ENCODE results near the gene PTMA. TPM values are rescaled to one million over a fixed set of nuclear protein-coding genes. Genes with fewer than 3 reads are reported as not detected.

The PTMA gene
- total RNA-seq, 1 experiment from 2014 or later = 2,752 TPM

- ChIA-PET POLR2A (no interaction called here), CTCF (no interaction called here), RAD21 (ENCODE audit: low non-redundant PET in 1 of 2, low total read pairs in 2 of 2, uncharacterized antibody in 2 of 2, unreplicated experiment in 2 of 2) (no interaction called here)
- no peak overlapping the region for H2AFZ ChIP-seq (ENCODE audit: low read depth, low read length, poor library complexity, severe bottlenecking)
- no peak overlapping the region for H3K27ac ChIP-seq (ENCODE audit: low read depth, low read length)
- no peaks in the 10 kb centered on the region for H3K9me3 ChIP-seq (ENCODE audit: control insufficient read depth in 1 of 2, insufficient read depth in 1 of 2, low read depth in 1 of 2, low read length in 2 of 2)
- BruUV-seq (replicated peaks) = no TSS peak
- ATAC-seq = no peak
- H3K4me1 ChIP-seq (ENCODE audit: control insufficient read depth in 1 of 2, insufficient read depth in 2 of 2, low read length in 2 of 2) = peaks cover 12 to 49% of the 10 kb centered on the region in 2 experiments; a peak in 3 of 4 replicates
- H3K4me3 ChIP-seq (replicated peaks in 1 of 2; ENCODE audit: low read depth in 1 of 2, low read length in 2 of 2) = no peak overlapping the region
- no peaks in the 10 kb centered on the region for H3K79me2 ChIP-seq (ENCODE audit: insufficient read depth, low read length)
- H3K4me2 ChIP-seq (ENCODE audit: low read length) = no peak overlapping the region
- H3K36me3 ChIP-seq (ENCODE audit: control insufficient read depth in 1 of 2, insufficient read depth in 2 of 2, low read length in 2 of 2) = no peaks in the 10 kb centered on the region
- TF ChIP-seq, protein P1, sequence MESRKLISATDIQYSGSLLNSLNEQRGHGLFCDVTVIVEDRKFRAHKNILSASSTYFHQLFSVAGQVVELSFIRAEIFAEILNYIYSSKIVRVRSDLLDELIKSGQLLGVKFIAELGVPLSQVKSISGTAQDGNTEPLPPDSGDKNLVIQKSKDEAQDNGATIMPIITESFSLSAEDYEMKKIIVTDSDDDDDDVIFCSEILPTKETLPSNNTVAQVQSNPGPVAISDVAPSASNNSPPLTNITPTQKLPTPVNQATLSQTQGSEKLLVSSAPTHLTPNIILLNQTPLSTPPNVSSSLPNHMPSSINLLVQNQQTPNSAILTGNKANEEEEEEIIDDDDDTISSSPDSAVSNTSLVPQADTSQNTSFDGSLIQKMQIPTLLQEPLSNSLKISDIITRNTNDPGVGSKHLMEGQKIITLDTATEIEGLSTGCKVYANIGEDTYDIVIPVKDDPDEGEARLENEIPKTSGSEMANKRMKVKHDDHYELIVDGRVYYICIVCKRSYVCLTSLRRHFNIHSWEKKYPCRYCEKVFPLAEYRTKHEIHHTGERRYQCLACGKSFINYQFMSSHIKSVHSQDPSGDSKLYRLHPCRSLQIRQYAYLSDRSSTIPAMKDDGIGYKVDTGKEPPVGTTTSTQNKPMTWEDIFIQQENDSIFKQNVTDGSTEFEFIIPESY (IDR thresholded peaks at IDR 0.05; ENCODE audit: extremely low read depth, insufficient replicate concordance, low read length) = no peak
- no peak for TF ChIP-seq ZNF274 (IDR thresholded peaks at IDR 0.05; ENCODE audit: low read depth, low read length)
- TF ChIP-seq YY1 (IDR thresholded peaks at IDR 0.05; ENCODE audit: extremely low read depth, insufficient replicate concordance, low read depth, low read length) = no peak
- H4K20me1 ChIP-seq (ENCODE audit: insufficient read depth) = no peaks in the 10 kb centered on the region; the same call in 1 of the 2 replicates
- H3K9ac ChIP-seq (ENCODE audit: low read length) = no peak overlapping the region
- H3K27me3 ChIP-seq (ENCODE audit: insufficient read depth, low read length) = no peaks in the 10 kb centered on the region
- DNase-seq (ENCODE audit: low read depth, low spot score) = no peak
- H3K9me2 ChIP-seq (ENCODE audit: insufficient read depth) = no peaks in the 10 kb centered on the region
- intact Hi-C loops (cut with micrococcal nuclease) = no loop called here
Observed at GRCh38 chr2:231718799-231719198, 10.5 kb downstream of the PTMA start.

GRCh38 chr2:231720292-231720986, 12.1 kb downstream of the PTMA start:
- ATAC-seq (no peak), DNase-seq (ENCODE audit: low read depth, low spot score) (no peak)
- Histone ChIP-seq H3K36me3 (ENCODE audit: control insufficient read depth in 1 of 2, insufficient read depth in 2 of 2, low read length in 2 of 2) (no peaks in the 10 kb centered on the region), H4K20me1 (ENCODE audit: insufficient read depth) (no peaks in the 10 kb centered on the region), H3K27ac (ENCODE audit: low read depth, low read length) (no peak overlapping the region), H3K9me2 (ENCODE audit: insufficient read depth) (no peaks in the 10 kb centered on the region), H3K9ac (ENCODE audit: low read length) (no peak overlapping the region), H2AFZ (ENCODE audit: low read depth, low read length, poor library complexity, severe bottlenecking) (no peak overlapping the region), H3K4me3 (replicated peaks in 1 of 2; ENCODE audit: low read depth in 1 of 2, low read length in 2 of 2) (no peak overlapping the region), H3K27me3 (ENCODE audit: insufficient read depth, low read length) (no peaks in the 10 kb centered on the region), H3K4me2 (ENCODE audit: low read length) (no peak overlapping the region), H3K79me2 (ENCODE audit: insufficient read depth, low read length) (no peaks in the 10 kb centered on the region), H3K4me1 (ENCODE audit: control insufficient read depth in 1 of 2, insufficient read depth in 2 of 2, low read length in 2 of 2) (peaks cover 9 to 35% of the 10 kb centered on the region in 2 experiments; a peak in 3 of 4 replicates), H3K9me3 (ENCODE audit: control insufficient read depth in 1 of 2, insufficient read depth in 1 of 2, low read depth in 1 of 2, low read length in 2 of 2) (no peaks in the 10 kb centered on the region)
- TF ChIP-seq SP1 (IDR thresholded peaks at IDR 0.05; ENCODE audit: low read depth) (no peak), EZH2phosphoT487 (IDR thresholded peaks at IDR 0.05; ENCODE audit: borderline replicate concordance) (no peak), ZFX (IDR thresholded peaks at IDR 0.05) (no peak), SRF (IDR thresholded peaks at IDR 0.05; ENCODE audit: low read depth) (no peak), FOSL1 (IDR thresholded peaks at IDR 0.05; ENCODE audit: low read depth) (no peak), EGR1 (IDR thresholded peaks at IDR 0.05; ENCODE audit: low read depth) (no peak), SIN3A (IDR thresholded peaks at IDR 0.05; ENCODE audit: low read depth) (no peak), JUND (IDR thresholded peaks at IDR 0.05) (no peak), ZNF274 (IDR thresholded peaks at IDR 0.05; ENCODE audit: low read depth, low read length) (no peak), YY1 (IDR thresholded peaks at IDR 0.05; ENCODE audit: extremely low read depth, insufficient replicate concordance, low read depth, low read length) (no peak)
- intact Hi-C loops (cut with micrococcal nuclease) = no loop called here
- ChIA-PET CTCF (no interaction called here), RAD21 (ENCODE audit: low non-redundant PET in 1 of 2, low total read pairs in 2 of 2, uncharacterized antibody in 2 of 2, unreplicated experiment in 2 of 2) (no interaction called here), POLR2A (interaction anchor here (1.4 kb wide), 1 partner anchor 46 kb away, joined by 4 read pairs; no protein-coding TSS in a partner anchor)
- no TSS peak for BruUV-seq (replicated peaks)
